Stimulated activated CD8-positive, alpha-beta memory T cell treated with anti-CD3 and anti-CD28 coated beads, Interleukin-4, amount 100 ng/mL, for 4 hours (primary cell): ENCODE data around the gene BMP2K.
"Not testable (repeated sequence)": the region's sequence is repeated elsewhere in the genome, so short reads cannot be mapped to it uniquely, and the experiment has no call there.

ENCODE experiments used
- DNase-seq, 2 donors: peaks; one replicate each; pipeline ENCODE4 v3.0.0-alpha.2; 2020; ENCODE audit warnings: low read depth in 2 of 2, low spot score in 1 of 2

BMP2K gene

DNA sequence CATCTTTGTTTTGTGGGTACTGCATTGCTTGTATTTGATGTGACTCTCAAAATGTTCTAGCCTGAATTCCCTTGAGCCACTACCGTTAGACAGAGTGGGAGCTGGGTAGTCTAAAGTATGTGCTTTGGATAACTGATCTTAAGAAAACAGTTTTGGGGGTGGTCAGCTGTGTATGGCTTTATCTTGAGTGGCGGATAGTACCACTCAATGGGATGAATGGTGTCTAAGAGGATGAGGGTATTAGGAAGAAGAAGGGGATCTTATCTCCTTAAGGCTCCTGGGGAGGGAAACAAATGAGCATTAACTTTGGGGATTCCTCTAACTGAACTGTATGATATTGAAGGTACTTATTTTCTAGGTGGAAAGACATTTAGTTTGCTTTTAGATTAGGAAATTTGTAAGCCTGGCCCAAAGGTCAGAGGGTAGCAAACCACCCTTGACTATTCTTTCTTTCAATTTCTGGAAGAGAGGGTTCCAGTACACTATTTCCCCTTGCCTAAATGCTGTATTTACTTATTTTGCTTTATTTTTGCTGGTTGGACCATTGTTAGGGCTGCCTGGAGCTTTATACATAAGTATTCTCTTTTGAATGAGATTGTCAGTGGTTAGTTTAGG lies 11.3 kb downstream of the BMP2K start:
- no peak for DNase-seq

DNA sequence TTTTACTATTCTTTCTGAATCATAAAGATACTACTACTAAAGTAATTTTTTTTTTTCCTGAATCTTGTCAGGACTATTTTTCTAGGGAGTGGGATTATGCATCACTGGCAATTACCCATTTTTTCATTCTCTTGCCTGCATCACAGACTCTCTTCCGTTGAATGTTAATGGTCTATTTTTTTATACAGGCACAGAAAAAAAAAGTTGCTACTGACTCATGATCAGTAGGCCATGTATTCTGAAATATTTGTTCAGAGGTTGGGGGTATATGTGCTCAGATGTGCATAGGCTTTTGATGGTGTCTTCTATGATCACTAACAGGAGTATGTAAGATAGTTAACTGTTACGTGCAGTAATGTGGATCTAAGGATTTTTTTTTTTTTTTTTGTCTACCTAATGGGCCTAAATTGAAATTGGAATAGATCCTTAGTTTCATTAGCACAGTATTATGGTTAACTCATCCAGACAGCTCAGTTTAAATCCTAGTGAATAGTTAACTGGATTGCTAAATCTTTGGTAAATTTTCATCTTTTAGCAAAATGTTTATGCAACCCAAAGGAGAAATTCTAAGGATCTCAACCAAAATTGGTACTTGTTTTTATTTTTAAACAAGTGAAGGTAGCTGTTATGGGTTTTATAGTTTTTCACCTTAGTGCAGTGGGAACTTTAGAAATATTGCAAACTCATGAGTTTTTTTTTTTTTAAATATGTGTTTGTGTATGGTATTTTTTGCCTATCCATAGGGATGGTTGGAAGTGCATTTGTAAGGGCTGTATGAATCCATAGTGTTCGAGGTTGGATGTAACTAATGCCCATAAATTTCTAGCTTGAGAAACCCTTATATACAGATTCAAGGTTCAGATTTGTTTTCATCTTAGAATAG lies 12.1 kb downstream of the BMP2K start:
- DNase-seq = no peak

DNA sequence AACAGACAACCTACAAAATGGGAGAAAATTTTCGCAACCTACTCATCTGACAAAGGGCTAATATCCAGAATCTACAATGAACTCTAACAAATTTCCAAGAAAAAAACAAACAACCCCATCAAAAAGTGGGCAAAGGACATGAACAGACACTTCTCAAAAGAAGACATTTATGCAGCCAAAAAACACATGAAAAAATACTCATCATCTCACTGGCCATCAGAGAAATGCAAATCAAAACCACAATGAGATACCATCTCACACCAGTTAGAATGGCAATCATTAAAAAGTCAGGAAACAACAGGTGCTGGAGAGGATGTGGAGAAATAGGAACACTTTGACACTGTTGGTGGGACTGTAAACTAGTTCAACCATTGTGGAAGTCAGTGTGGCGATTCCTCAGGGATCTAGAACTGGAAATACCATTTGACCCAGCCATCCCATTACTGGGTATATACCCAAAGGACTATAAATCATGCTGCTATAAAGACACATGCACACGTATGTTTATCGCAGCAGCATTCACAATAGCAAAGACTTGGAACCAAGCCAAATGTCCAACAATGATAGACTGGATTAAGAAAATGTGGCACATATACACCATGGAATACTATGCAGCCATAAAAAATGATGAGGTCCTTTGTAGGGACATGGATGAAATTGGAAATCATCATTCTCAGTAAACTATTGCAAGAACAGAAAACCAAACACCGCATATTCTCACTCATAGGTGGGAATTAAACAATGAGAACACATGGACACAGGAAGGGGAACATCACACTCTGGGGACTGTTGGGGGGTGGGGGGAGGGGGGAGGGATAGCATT lies 19.7 kb downstream of the BMP2K start:
- not testable (repeated sequence) for DNase-seq

DNA sequence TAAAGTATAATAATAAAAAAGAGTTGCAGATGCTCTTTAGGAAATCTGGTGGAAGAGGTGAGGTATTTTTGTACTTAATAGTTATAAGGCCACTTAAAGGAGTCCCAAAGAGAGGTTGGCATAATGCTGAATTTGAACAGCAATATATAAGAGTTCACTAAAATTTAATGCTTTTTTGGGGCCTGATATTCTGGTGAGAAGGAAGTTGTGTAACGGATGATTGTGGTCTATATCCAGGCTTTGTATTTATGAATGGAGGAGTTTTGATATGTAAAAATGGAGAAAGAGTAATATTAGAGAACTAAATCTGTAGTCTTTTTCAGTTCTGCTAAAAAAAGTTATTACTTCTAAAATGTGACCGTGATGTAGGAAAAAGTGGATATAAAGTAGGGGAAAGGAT lies 20.4 kb downstream of the BMP2K start:
- no peak for DNase-seq

DNA sequence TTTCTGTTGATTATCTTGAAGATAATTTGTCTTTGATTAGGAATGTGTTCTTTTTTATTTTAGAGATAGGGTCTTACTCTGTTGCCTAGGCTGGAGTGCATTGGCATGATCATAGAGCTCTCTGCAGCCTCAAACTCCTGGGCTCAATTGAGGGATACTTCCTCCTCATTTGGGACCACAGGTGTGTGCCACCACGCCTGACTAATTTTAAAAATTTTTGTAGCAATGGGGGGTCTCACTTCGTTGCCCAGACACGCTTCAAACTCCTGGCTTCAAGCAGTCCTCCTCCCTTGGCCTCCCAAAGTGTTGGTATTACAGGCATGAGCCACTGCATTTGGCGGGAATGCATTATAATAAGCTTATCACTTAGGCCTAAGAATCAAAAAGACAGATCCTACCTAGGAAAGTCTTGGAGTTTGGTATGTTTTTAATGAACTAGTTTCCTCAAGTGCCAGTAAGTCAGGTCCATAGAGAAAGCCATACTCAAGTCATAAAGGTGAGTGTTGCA lies 21.7 kb downstream of the BMP2K start:
- DNase-seq = no peak

DNA sequence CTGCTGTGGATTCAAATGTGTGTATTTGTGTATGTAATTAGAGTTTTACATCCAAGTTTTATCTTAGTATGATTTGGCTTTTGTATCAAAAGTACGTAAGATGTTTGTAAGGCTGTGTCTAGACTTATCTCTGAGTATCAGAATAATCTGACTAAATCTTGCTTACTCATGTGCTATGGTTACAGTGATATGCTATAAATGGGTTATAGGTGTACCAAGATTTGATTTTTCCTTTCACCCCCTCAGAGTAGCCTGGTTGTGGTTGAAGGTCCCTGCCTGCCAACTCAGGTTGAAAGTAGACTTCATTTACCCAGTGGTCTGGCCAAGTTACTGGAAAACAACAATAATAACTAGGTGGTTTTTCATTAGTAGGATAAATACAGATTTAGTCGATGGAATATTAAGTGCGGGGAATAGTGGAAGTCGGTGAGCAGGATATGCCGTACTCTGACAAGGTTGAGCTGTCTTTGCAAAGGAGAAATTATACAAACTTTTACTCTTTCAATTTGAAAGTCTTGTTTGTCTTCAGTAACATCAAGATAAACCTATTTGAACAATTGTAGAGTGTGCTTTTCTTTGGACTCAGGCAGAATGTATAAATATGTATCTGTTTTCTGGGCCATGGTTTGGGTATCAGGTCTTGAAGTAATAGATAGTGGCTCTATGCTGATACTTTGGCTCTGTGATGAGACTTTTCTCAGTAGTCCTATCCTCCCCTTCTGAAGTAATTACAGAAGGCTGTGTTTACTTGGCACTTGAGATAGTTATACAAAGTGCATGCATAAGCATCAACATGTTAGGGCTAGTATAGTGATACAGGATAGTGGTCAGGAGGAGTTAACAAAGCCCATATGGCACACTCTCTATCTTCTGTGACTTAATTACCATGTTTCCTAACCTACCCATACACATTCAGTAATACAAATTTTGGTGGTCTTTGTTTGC lies 23.7 kb downstream of the BMP2K start:
- no peak for DNase-seq

DNA sequence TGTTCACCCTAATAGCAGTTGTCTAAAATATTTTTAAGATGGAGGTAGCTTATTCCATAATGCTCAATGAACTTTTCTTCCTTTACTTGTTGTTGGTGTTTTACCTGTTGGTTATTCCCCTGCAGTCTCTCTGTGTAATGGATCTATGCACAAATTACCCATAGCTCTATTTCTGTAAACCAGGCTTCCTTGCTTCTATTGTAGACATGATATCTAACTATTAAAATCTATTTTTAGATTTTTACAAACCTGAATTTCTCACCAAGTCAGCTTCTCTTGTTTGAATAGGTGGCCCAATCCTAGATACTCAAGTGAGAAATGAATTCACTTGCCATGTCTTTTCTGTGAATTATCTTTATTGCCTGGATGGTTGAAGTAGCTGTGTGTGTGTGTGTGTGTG lies 24.8 kb downstream of the BMP2K start:
- DNase-seq = no peak

DNA sequence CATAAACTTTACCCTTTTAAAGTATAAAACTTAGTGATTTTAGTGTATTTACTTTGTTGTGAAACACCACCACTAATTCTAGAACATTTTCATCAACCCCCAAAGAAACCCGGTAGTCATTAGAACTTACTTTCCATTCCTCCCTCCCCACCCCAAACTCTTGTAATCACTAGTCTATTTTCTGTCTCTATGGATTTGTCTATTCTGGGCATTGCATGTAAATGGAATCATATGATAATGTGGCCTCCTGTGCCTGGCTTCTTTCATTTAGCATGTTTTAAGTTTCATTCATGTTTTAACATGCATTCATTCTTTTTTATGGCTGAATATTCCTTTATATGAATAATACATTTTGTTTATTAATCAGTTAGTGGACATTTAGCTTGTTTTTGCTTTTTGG lies 27.8 kb downstream of the BMP2K start:
- no peak for DNase-seq

DNA sequence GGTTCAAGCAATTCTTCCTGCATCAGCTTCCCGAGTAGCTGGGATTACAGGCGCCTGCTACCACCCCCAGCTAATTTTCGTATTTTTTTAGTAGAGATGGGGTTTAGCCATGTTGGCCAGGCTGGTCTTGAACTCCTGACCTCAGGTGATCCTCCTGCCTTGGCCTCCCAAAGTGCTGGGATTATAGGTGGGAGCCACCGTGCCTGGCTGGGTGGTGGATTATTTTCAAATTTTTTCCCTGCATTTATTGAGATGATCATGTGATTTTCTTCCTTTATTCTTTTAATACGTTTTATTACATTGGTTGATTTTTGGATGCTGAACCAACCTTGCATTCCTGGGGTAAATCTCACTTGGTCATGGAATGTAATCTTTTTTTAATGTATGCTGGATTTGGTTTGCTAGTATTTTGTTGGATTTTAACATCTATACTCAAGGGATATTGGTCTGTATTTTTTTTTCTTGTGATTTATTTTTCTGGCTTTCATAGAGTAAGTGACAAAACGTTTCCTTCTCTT lies 30.9 kb downstream of the BMP2K start:
- no peak for DNase-seq

DNA sequence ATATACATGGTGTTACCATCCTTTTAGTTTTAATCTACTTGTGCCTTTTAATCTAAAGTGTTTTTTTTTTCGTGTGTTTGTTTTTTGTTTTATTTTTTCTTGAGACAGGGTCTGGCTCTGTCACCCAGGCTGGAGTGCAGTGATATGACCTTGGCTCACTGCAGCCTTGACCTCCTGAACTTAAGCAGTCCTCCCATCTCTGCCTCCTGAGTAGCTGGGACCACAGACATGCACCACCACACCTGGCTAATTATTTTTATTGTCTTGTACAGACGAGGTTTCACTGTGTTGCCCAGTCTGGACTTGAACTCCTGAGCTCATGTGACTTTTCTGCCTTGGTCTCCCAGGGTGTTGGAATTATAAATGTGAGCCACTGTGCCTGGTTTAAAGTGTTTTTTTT lies 33.1 kb downstream of the BMP2K start:
- no peak for DNase-seq

DNA sequence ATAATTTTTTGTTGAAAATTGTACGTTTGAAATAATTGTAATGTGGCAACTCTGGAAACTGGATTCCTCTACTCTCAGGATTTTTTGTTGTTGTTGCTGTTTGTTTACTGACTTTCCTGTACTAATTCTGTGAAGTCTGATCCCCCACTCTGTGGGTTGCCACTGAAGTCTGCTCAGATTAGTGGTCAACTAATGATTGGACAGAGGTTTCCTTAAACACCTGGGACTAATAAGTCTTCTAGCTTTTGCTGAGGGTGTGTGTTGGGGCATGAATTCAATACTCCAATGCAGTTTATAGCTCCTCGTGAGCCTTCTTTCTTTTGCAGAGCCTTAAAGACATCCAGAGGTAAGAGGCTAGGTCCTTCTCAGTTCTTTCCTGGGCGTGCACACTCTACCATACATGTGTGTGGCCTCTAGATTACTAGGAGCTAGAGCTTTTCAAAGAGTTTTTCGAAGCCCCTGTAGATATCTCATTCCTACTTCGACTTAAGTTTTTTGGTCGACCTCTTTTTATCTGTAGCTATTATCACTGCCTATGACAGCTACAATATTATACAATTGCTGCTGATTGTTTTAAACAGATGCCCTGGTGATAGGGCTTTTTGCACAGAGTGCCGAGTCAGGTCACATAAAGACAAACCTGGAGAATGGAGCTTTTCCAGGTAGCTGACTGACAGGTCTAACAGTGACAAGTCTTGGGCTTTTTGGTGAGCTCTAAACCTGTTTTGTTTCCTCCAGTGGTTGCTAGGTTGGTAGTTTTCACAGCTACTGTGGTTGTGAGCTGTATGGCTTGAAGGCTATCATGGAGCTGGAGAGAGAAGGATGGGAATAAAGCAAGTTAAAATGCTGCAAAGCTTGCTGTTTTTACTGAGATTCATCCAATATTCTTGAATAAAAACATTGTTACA lies 34.0 kb downstream of the BMP2K start:
- DNase-seq = no peak

DNA sequence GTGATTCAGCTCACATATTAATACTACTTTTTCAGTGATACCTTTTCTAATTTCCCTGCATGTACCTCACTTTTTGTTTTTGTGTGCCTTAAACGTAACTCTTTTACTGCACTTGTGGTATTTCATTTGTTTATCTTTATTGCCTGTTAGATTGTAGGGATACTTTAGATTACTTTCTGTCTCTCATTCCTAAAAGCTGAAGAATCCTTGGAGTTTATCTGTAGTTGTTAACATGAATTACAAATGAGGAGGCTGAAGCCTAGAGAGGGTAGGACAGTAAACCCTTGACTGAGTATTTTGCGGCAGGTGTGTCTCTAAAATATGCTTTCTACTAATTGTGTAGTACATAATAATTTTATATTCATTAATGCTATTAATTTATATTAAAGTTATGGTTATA lies 34.9 kb downstream of the BMP2K start:
- DNase-seq = no peak

DNA sequence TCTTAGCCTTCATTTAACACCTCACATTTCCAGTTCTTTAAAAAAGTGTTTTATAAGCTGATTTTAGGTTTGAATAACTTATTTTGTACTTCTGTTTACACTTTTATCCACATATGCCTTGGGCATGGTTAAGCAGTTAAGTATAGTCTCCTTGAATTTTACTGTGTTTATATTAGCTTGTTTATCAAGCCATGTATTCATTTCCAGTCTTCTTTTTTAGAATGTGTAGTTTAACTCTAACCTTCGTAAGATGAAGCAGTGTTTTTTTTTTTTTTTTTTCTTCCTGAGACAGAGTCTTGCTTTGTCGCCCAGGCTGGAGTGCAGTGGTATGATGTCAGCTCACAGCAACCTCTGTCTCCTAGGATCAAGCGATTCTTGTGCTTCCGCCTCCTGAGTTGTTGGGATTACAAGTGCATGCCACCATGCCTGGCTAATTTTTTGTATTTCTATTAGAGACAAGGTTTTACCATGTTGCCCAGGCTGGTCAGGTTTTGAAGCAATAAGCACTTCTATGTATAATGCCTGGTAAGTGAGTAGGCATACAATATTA lies 42.5 kb downstream of the BMP2K start:
- DNase-seq = no peak

DNA sequence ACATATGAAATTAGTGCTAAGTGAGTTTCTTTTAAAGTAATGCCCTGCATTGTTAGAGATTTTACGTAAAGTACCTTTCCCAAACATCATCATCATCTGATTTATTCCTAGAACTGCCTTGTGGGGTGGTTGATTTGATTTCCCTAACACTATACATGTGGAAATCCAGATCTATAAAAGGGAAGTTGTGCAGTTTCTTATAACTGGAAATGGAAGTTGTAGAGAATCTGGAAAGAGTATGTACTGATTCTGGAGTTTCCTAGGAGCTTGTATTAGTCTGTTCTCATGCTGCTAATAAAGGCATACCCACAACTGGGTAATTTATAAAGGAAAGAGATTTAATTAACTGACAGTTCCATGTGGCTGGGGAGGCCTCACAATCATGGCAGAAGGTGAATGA lies 47.9 kb downstream of the BMP2K start:
- no peak for DNase-seq

DNA sequence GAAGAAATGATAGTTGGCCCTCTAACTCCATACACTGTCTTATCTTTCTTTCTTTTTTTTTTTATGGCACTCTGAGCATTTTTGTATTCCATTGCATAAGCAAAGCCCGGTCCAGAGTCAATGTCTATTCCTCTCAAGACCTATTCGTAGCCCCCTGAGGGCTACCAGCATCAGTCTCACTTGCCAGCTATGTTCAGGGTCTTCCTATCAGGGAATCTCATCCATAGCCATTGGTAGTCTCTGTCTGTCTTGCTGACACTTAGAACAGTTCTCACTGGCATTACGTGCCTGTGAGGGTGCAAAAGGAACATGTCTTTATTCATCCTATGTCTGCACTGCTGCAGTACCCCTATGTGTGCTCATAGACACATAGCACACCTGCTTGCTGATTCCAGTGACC lies 51.0 kb downstream of the BMP2K start:
- DNase-seq = no peak

DNA sequence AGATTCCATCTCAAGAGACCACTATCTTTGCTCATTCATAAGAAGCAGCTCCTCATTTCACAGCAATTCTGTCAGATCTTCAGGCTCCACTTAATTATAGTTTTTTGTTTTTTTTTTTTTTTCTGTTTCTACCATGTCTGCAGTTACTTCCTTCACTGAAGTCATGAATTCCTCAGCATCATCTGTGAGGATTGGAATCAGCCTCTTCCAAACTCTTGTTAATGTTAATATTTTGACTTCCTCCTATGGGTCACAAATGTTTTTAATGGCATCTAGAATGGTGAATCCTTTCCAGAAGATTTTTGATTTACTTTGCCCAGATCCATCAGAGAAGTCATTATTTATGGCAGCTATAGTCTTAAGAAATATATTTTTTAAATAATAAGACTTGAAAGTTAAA lies 53.1 kb downstream of the BMP2K start:
- no peak for DNase-seq

DNA sequence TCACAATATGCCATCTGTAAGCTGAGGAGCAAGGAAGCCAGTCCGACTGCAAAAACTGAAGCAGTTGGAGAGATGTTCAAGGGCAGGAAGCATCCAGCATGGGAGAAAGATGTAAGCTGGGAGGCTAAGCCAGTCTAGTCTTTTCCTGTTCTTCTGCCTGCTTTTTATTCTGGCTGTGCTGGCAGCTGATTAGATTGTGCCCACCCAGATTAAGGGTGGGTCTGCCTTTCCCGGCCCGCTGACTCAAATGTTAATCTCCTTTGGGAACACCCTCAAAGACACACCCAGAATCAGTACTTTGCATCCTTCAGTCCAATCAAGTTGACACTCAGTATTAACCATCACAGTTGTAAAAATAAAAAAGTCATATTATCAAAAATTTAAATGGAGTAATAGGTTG lies 63.5 kb downstream of the BMP2K start:
- DNase-seq = not testable (repeated sequence)

DNA sequence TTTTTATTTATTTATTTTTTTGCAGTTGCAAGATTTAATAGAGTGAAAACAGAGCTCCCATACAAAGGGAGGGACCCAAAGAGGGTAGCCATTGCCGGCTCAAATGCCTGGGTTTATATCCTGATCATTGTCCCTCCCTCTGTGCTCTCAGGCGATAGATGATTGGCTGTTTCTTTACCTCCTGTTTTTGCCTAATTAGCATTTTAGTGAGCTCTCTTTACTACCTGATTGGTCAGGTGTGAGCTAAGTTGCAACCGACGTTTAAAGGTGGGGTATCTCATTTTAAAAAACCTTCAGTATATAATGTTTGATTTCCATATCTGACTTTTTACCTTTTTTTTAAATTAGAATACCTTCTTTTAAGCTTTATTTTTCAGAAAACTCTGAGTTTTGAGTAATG lies 64.1 kb downstream of the BMP2K start:
- DNase-seq = not testable (repeated sequence)

DNA sequence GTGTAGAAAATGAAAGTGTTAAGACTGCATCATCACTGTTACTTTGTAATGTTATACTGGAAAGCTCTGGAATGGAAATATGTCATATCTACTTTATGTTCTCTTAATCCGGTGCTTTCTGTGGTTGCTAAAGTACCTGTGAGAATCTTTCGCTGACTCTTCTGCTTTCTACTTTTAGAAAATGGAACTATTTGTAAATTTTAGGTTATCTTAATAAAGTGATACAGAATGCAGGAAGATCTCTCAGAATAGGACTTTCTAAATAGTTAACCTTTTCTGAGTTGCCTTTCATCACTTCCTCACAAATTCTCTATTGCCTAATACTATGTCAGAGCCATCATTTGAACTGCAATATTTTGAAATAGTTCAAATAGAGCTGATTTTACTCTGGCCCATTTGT lies 69.3 kb downstream of the BMP2K start:
- no peak for DNase-seq
